ENCODE results near the gene MAPK8.
"Not testable (repeated sequence)": the region's sequence is repeated elsewhere in the genome, so short reads cannot be mapped to it uniquely, and the experiment has no call there.

Gene MAPK8

GRCh38 chr10:48306265-48306869, at the start of gene MAPK8:
Gene MAPK8 (plus strand): TSS chr10:48306677. CDS start chr10:48401661, 94,984 bp downstream.
- peak; percentile 80 for DNase-seq

GRCh38 chr10:48257407-48257961, 49.0 kb upstream of the MAPK8 start:
- DNase-seq: no peak

GRCh38 chr10:48258105-48258504, 48.4 kb upstream of the MAPK8 start:
- DNase-seq: no peak

GRCh38 chr10:48266528-48266927, 39.9 kb upstream of the MAPK8 start:
- no peak for DNase-seq

- no peak for DNase-seq
Measured at GRCh38 chr10:48271047-48271730, 35.3 kb upstream of the MAPK8 start.

GRCh38 chr10:48272682-48273081, 33.8 kb upstream of the MAPK8 start:
- DNase-seq: no peak

GRCh38 chr10:48273741-48274140, 32.7 kb upstream of the MAPK8 start:
- DNase-seq: no peak

- no peak for DNase-seq
Measured at GRCh38 chr10:48274636-48275035, 31.8 kb upstream of the MAPK8 start, which contains the start of gene FRMPD2. Gene FRMPD2 (minus strand): TSS chr10:48274696. CDS start chr10:48274567, 129 bp downstream.

GRCh38 chr10:48277093-48277492, 29.4 kb upstream of the MAPK8 start:
- DNase-seq: no peak

- DNase-seq: no peak
Measured at GRCh38 chr10:48279081-48279751, 27.3 kb upstream of the MAPK8 start.

GRCh38 chr10:48281697-48282096, 24.8 kb upstream of the MAPK8 start:
- DNase-seq: not testable (repeated sequence)

- no peak for DNase-seq
Measured at GRCh38 chr10:48282829-48283228, 23.6 kb upstream of the MAPK8 start.

GRCh38 chr10:48284002-48284546, 22.4 kb upstream of the MAPK8 start:
- no peak for DNase-seq

- no peak for DNase-seq
Measured at GRCh38 chr10:48284811-48285210, 21.7 kb upstream of the MAPK8 start.

GRCh38 chr10:48285710-48286109, 20.8 kb upstream of the MAPK8 start:
- DNase-seq: no peak

GRCh38 chr10:48286356-48286755, 20.1 kb upstream of the MAPK8 start:
- no peak for DNase-seq

- no peak for DNase-seq
Measured at GRCh38 chr10:48287417-48288391, 18.8 kb upstream of the MAPK8 start.

- DNase-seq: no peak
Measured at GRCh38 chr10:48288661-48289060, 17.8 kb upstream of the MAPK8 start.

GRCh38 chr10:48289501-48290238, 16.8 kb upstream of the MAPK8 start:
- DNase-seq: peak; percentile 14

GRCh38 chr10:48290286-48290685, 16.2 kb upstream of the MAPK8 start:
- no peak for DNase-seq

- DNase-seq: no peak
Measured at GRCh38 chr10:48291190-48291589, 15.3 kb upstream of the MAPK8 start.

All from HCEC 1CT (cell line).